Motor neuron (in vitro differentiated cells): ENCODE results near the gene CCDC69. TPM values are rescaled to one million over a fixed set of nuclear protein-coding genes. Genes with fewer than 3 reads are reported as not detected.

ENCODE experiments used
- ATAC-seq, 8 experiments: fragments of 200-7000 bp; cut with Tn5 transposase; replicated peaks in 6 of 8; 2 replicates each; pipeline ENCODE4 v1.8.0; 2021; ENCODE audit warnings: mild to moderate bottlenecking in 8 of 8, moderate library complexity in 8 of 8
- H3K27ac ChIP-seq, 2 donors: fragments of 250-450 bp; sonication (Bioruptor Pico); 2 replicates each; pipeline ENCODE4 v1.9.0; 2021; ENCODE audit warnings: antibody characterized with exemption in 2 of 2, mild to moderate bottlenecking in 2 of 2, moderate library complexity in 1 of 2
- H3K4me1 ChIP-seq, 2 donors: fragments of 250-450 bp; sonication (Bioruptor Pico); replicated peaks in 1 of 2; 2 replicates each; pipeline ENCODE4 v1.6.1; 2021; ENCODE audit warnings: antibody characterized with exemption in 2 of 2, mild to moderate bottlenecking in 2 of 2, moderate library complexity in 1 of 2
- H3K4me3 ChIP-seq, 5 donors: fragments of 250-450 bp; sonication (Bioruptor Pico); 2 replicates each; pipeline ENCODE4 v1.9.0; 2021; ENCODE audit warnings: antibody characterized with exemption in 5 of 5, mild to moderate bottlenecking in 5 of 5, moderate library complexity in 4 of 5
- WGBS, 10 experiments: fragments of 450-650 bp; shearing (Covaris generic); methylation state at CpG; one replicate each; pipeline ENCODE4 v1.0.0; 2022; 5-methylcytosine and 5-hydroxymethylcytosine counted together
- in situ Hi-C, 9 experiments: fragments of 400-800 bp; cut with MboI; loops; one replicate each; pipeline ENCODE4 v1.15.0; 2021; ENCODE audit warnings: low sequenced_read_pairs in 9 of 9, low pct_unique_long_range_greater_than_20kb in 2 of 9; ENCODE audit not compliant: unreplicated experiment in 9 of 9
- total RNA-seq, 8 experiments: library from RNA; unstranded; fragments of 300-600 nt; gene quantifications; 2 replicates each; pipeline versions ENCODE4 v1.2.3 to v1.2.4, GENCODE V29; 2022

The CCDC69 gene
- total RNA-seq, 8 experiments from 2014 or later: 0.23 to 22.1 (median 1.1) TPM

GRCh38 chr5:151138114-151138513 is 85.8 kb downstream of the CCDC69 start:
- 11 to 100% (median 100%) methylated on average over 1 of the region's 1 CpG; no CpG with 5 or more reads in 6 of the 10 experiments for WGBS, 10 experiments
- no peak for ATAC-seq
- Histone ChIP-seq H3K4me3 (no peak overlapping the region), H3K27ac (no peak overlapping the region), H3K4me1 (peaks cover 0 to 13% of the 10 kb centered on the region in 2 donors)
- in situ Hi-C loops: no loop called here

- no peak for ATAC-seq
- no peak overlapping the region for H3K4me3 ChIP-seq
- 80 to 100% (median 97%) methylated on average over 1 to 6 of the region's 10 CpGs; no CpG with 5 or more reads in 2 of the 10 experiments for WGBS, 10 experiments
- no peak overlapping the region for H3K27ac ChIP-seq
- in situ Hi-C loops: no loop called here
- H3K4me1 ChIP-seq: peaks cover 0 to 9% of the 10 kb centered on the region in 2 donors
These were observed 86.6 kb downstream of the CCDC69 start for GRCh38 chr5:151137067-151137825.

GRCh38 chr5:151134228-151134627 is 89.7 kb downstream of the CCDC69 start:
- no peaks in the 10 kb centered on the region for H3K4me1 ChIP-seq
- WGBS, 10 experiments: 38 to 100% (median 100%) methylated on average over 1 to 3 of the region's 3 CpGs; no CpG with 5 or more reads in 3 of the 10 experiments
- ATAC-seq: peak in 2 of 8 experiments; percentile 35 to 45
- H3K27ac ChIP-seq: no peak overlapping the region
- in situ Hi-C loops: no loop called here
- H3K4me3 ChIP-seq: no peak overlapping the region

- H3K27ac ChIP-seq: no peak overlapping the region
- WGBS, 10 experiments: 60 to 97% (median 90%) methylated on average over 1 to 4 of the region's 4 CpGs; no CpG with 5 or more reads in 4 of the 10 experiments
- in situ Hi-C loops: no loop called here
- no peaks in the 10 kb centered on the region for H3K4me1 ChIP-seq
- no peak overlapping the region for H3K4me3 ChIP-seq
- ATAC-seq: no peak
These were observed 90.9 kb downstream of the CCDC69 start for GRCh38 chr5:151132963-151133362.

Other genes with a start within 250 kb of the CCDC69 start
- 10 to 100 TPM in 1 of 8 experiments, 1 to 10 TPM in 7; 3.1 to 11.2 (median 4.8) TPM for gene GPX3, start 203.5 kb downstream of the CCDC69 start, total RNA-seq
- 10 to 100 TPM; 13.7 to 55.6 (median 26.9) TPM for gene TNIP1, start 143.1 kb downstream of the CCDC69 start, total RNA-seq
- gene ANXA6, start 66.3 kb downstream of the CCDC69 start, total RNA-seq: 100 to 1,000 TPM in 2 of 8 experiments, 10 to 100 TPM in 6; 21.2 to 409 (median 60.1) TPM
- gene GM2A, start 29.1 kb upstream of the CCDC69 start, total RNA-seq: 10 to 100 TPM in 7 of 8 experiments, 1 to 10 TPM in 1; 9.2 to 18.5 (median 11.4) TPM
- under 1 TPM in 6 of 8 experiments, not detected in 2; 0.05 to 0.40 (median 0.17) TPM for gene SLC36A3, start 79.7 kb upstream of the CCDC69 start, total RNA-seq
- gene SLC36A2, start 123.5 kb upstream of the CCDC69 start, total RNA-seq: under 1 TPM in 2 of 8 experiments, not detected in 6; 0.24 to 0.45 TPM
- 10 to 100 TPM in 1 of 8 experiments, 1 to 10 TPM in 7; 2.2 to 11.8 (median 6.2) TPM for gene SLC36A1, start 223.5 kb upstream of the CCDC69 start, total RNA-seq